ENCODE measurements around the gene TCF7L2.

TCF7L2 gene

DNA sequence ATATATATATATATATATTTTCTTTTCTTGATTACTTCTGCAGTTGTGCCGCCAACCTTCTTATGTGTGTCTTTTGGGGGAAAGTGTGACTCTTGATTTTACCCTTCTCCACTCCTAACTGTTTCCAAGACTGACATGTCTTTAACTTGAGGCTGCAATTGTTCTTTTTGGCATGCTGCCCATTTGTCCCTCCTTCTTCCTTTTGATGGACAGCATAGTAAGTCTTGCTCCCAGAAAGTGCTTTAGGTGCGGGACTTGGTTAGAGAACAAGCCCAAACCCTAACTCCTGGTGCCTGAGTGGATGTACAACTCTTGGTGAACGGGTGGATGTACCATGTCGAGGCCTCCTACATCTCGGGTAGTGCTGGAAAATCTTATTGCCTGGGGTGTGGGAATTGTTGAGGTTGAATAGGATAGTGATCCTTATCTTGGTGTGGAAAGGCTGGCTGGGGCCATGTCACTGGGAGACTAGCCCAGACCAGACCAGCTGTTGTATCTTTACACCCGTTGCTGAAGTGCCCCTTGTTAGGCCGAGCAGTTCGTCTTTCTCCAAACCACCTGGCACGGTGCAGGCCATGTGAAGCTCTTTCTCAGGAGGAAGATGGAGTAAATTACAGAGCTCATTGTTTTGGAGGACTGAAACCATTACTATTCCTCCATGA lies 16.3 kb downstream of the TCF7L2 start:
- no peak for DNase-seq

- DNase-seq = peak; percentile 89
These were observed 17.2 kb downstream of the TCF7L2 start for GRCh38 chr10:112967200-112967599.

DNA sequence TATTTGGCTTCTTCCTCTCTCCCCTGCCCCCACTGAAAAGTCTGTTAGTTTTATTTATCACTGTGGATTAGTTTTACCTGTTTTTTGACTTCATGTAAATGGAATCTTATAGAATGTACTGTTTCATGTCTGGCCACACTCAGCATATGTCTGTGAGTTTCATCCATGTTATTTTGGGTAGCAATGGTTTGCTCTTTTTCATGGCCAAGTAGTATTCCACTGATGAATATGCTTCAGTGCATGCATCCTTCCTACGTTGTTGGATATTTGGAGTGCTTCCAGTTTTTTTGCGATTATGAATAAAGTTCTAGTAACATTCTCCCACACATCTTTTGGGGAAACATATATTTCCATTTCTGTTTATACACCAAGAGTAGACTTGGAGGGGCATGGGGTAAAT lies 19.1 kb downstream of the TCF7L2 start:
- DNase-seq = no peak

- no peak for DNase-seq
These were observed 19.5 kb downstream of the TCF7L2 start for GRCh38 chr10:112969542-112969941.

DNA sequence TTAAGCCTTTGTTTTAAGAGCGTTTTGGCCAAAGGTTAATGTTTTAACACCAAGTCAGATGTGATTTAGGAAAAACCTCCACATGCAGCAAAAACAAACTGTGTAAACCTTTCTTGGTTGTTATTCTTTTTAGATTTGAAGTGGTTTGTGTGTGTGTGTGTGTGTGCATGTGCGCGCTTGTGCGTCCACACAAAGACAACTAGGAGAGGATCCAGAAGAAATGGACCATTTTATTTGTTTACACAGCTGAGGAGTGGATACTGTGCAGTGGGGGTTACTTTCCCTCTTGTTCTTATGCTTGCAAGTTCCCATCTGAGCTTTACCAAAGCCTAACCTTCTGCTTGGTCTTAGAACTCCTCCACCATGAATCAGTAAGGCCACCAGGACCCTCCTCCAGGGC lies 20.0 kb downstream of the TCF7L2 start:
- no peak for DNase-seq

- no peak for DNase-seq
These were observed 22.6 kb downstream of the TCF7L2 start for GRCh38 chr10:112972606-112973005.

- DNase-seq = no peak
These were observed 23.0 kb downstream of the TCF7L2 start for GRCh38 chr10:112973046-112973445.

DNA sequence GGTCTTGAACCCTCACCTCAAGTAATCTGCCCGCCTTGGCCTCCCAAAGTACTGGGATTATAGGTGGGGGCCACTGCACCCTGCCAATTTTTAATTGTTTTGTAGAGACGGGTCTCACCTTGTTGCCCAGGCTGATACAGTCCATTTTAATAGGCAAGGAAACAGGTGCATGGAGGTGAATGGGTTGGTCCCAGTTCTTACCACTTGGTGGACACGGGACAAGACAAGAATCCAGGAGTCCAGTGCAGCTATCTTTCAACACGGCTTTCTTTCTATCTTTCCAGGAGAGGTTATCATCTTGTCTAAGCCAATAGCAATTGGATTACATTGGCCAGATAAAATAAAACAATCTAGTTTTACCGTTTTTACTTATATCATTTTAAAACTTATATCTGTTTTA lies 23.8 kb downstream of the TCF7L2 start:
- DNase-seq = no peak

DNA sequence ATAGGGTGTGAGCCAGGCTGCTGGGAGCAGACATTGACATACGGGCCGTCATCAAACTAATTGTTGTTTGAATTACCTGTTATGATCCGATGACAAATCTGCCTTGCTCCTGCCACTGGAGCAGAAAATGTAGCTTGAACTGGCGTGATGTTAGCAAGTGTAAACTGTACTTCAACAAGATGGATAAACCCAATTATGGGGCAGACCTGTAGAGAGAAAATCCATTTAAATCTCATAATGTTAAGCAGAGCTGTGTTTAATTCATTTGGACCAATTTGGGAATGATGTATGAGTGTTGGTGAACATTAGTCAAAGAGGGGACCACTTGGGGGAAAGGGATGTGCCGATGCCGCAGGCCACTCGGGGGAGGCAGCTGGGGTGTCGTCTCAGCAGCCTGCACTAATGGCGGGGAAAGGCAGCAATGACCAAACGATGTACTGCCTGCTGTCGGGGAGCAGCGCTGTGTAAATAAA lies 27.4 kb downstream of the TCF7L2 start:
- no peak for DNase-seq

DNA sequence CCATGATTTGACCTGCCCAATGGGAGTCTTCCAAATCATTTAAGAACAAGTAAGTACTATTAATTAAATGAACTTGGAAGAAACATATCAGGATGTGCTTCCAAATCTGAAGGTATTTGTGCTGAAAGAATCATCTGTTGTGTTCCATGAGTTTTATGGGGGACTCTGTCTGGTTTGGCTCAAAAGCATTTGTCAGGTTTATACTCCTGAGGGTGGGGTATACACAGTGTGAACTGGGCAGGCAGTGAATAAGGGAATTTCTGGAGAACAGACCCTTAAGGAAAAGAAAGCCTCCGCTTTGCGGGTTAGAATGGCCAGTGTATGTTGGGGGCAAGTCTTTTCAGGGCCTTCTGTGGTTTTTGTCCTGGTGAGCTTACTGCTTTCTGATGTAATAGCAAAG lies 29.9 kb downstream of the TCF7L2 start:
- no peak for DNase-seq

DNA sequence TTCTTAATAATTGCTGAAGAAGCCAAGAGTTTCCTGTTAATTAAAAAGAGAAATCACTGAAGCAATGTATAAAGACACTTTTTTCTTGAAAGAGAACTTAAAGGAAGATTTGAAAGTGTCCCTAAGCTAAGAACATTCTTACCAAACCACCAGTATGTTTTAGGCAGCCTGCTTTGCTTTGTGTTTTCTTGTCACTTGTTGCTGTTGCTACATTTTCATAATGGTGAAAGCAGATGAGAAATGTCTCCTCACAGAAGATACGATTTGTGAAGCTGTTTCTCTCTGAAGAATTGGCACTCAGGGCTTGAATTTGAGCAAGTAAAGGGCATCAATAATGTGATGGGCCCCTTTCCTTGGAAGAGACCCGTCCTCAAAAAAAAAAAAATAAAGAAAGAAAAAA lies 30.9 kb downstream of the TCF7L2 start:
- no peak for DNase-seq

DNA sequence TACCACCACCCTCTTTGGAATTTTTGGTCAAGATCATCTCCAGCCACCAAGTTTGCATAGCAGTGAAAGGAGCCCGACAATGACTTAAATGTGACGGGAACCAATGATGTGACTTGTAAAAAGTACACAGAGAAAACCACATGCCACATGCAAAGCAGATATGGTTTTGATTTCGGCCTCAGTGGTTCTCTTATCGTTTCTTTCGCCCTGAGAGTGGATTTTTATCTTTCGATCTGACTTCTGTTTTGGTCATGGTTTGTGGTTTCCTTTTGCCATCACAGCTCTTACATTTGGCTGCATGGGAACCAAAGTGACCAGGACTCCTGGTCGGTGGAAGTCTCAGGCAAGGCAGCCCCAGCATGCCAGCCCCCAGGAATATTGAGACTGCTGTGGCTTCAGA lies 31.5 kb downstream of the TCF7L2 start:
- peak; percentile 30 for DNase-seq

DNA sequence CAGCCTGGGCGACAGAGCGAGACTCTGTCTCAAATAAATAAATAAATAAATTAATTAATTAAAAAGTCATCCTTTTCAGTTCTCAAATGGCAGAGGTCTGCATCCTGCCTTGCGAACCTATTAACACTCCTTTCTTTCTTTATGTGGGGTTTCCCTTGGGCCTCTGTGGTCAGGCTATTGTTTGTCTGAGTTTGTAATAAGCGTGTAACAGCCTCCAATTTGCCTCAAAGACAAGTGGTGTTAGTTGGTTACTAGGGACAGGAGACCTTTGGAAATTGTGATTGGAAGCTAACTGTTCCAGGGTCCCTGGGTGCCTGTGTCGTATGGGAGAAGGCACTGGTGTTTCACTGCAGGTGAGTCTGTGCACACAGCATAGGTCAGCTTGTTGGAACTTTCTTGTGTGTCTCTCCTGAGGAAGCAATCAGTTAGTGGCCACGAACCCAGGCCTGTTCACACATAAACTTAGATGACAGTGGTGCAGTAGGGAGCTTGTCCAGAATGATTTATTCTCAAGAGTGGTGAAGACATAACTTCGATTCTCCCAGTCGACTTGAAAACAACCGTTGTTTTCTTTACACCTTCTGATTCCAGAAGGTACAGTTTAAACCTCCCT lies 33.5 kb downstream of the TCF7L2 start:
- no peak for DNase-seq

- no peak for DNase-seq
These were observed 34.7 kb downstream of the TCF7L2 start for GRCh38 chr10:112984756-112985155.

GRCh38 chr10:112985690-112986543 lies 35.9 kb downstream of the TCF7L2 start:
- DNase-seq = peak; percentile 82

GRCh38 chr10:112986544-112987190 lies 36.6 kb downstream of the TCF7L2 start:
- peak; percentile 67 for DNase-seq

DNA sequence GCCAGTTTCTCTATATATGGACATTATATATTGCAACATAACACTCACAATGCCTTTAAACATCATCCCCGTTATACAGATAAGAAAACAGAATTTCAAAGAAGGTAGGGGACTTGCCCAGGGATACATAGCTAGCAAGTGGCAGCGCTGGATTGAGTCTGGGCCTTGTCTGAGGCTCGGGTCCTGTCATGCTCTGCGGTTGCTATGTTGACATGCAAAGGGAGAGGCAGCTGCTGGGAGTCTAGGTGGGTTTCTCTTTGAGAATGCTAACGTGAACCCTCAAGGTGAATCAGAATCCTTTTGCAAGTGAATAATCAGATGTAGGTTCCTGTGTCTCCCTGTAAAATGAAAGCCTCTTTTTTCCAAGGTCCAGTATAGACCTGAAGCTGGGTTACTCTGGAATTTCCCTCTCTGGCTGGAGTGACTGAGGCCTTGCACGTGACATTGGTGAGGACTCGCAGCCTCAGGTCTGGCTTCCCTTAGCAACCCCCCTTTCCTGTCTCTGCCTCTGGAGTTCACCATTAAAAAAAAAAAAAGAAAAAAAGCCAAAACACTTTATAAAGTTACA lies 38.9 kb downstream of the TCF7L2 start:
- no peak for DNase-seq

DNA sequence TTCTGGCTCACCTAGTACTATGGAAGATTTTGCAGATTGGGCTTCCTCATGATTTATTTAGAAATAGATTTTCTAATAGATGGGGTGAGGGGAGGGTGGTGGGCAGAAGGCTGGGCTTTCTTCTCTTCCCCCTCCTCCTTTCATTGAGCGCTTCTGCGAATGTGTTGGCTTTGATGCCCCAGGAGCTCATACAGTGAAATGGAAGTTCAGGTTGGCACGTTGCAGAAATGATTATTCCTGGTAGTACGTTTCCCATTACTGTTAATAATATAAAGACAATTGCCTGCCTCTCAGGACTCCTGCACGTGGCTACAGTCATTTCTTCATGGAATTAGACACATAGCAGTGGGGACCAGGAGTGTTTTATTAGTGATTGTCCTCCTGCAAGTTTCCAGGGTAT lies 39.8 kb downstream of the TCF7L2 start:
- DNase-seq = no peak

DNA sequence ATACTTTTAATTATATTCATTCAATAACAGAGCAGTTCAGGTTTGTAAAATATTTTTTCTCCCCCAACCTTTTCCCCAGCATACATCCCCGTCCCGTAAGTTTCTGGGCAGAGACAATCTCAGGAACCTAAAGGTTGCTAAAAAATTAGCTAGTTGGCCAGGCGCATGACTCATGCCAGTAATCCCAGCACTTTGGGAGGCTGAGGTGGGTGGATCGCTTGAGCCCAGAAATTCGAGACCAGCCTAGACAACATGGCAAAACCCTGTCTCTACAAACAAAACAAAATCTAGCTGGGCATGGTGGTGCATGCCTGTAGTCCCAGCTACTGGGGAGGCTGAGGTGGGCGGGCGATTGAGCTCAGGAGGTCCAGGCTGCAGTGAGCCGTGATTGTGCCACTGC lies 40.2 kb downstream of the TCF7L2 start:
- DNase-seq = peak; percentile 25

- no peak for DNase-seq
These were observed 41.9 kb downstream of the TCF7L2 start for GRCh38 chr10:112991888-112992491.

GRCh38 chr10:112996462-112996861 lies 46.4 kb downstream of the TCF7L2 start:
- DNase-seq = no peak

GRCh38 chr10:112999102-112999501 lies 49.1 kb downstream of the TCF7L2 start:
- DNase-seq = no peak

DNA sequence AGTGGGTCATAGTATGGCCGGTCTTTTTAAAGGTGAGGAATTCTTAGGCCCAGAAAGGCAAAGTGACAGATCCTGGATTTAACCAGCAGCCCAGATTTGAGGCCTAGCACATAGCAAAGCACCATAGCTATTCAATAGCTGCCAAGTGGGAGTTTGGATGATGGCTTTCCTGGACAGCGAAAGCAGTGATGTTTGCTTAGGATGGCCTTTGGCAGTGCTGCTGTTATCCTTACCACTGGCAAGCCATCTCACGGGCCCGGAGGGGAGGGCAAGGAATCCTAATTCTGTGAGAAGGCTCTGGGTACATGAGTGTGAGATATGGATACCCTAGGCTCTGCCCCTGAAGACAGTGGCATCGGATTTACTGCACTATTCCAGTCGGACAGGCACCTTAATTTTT lies 50.4 kb downstream of the TCF7L2 start:
- DNase-seq = no peak

Measured in fibroblast of skin of right biceps (primary cell).